SK-N-SH (cell line): ENCODE results near the gene PNLDC1. TPM values are rescaled to one million over a fixed set of nuclear protein-coding genes. Genes with fewer than 3 reads are reported as not detected.

Experiments
- CTCF ChIA-PET: fragments of 300-600, 350-600 bp; formaldehyde crosslinking; extraction: SDS; loops from one replicate; lab custom pipeline; 2021; lab: Yijun Ruan, JAX
- POLR2A ChIA-PET: fragments of 350-600 bp; sonication (Branson Sonifier 250); formaldehyde crosslinking; extraction: SDS; loops from one replicate; lab custom pipeline; 2020; ENCODE audit warnings: antibody characterized with exemption, inconsistent platforms; lab: Yijun Ruan, JAX
- DNase-seq: peaks from one replicate; pipeline ENCODE4 v3.0.0; 2012
- H2AFZ ChIP-seq: fragments of 200-600 bp; sonication (generic); 2 replicates; pipeline ENCODE4 v1.8.1; 2016; ENCODE audit warnings: antibody characterized with exemption, mild to moderate bottlenecking, low read depth
- H3F3A ChIP-seq: fragments of 200-600 bp; sonication (generic); replicated peaks from 2 replicates; pipeline ENCODE3; 2016; ENCODE audit warnings: antibody characterized with exemption, mild to moderate bottlenecking; ENCODE audit not compliant: insufficient read depth
- H3K27ac ChIP-seq, 2 experiments: fragments of 200-500 bp in 1 of 2; fragments of 200-600 bp in 1 of 2; sonication (Bioruptor generic) in 1 of 2; sonication (generic), shearing (Covaris generic) in 1 of 2; 2 replicates each; pipeline versions ENCODE4 v1.5.1 to v1.6.1; 2014 to 2016; ENCODE audit warnings: low read depth in 2 of 2, inconsistent platforms in 1 of 2, low read length in 1 of 2, mild to moderate bottlenecking in 1 of 2, mixed read lengths in 1 of 2
- H3K27me3 ChIP-seq: fragments of 200-600 bp; sonication (generic), shearing (Covaris generic); 2 replicates; pipeline ENCODE4 v1.6.1; 2016; ENCODE audit warnings: mixed run types; ENCODE audit not compliant: insufficient read depth
- H3K36me3 ChIP-seq, 2 experiments: fragments of 200-500 bp in 1 of 2; fragments of 200-600 bp in 1 of 2; sonication (Bioruptor generic) in 1 of 2; sonication (generic) in 1 of 2; replicated peaks in 1 of 2; 2 replicates each; pipeline versions ENCODE3 to v1.5.1; 2014 to 2016; ENCODE audit warnings: low read length in 1 of 2, mild to moderate bottlenecking in 1 of 2; ENCODE audit not compliant: insufficient read depth in 2 of 2, control insufficient read depth in 1 of 2
- H3K4me1 ChIP-seq, 2 experiments: fragments of 200-500 bp in 1 of 2; fragments of 200-600 bp in 1 of 2; sonication (Bioruptor generic) in 1 of 2; sonication (generic), shearing (Covaris generic) in 1 of 2; 2 replicates each; pipeline versions ENCODE4 v1.5.1 to v1.6.1; 2014 to 2016; ENCODE audit warnings: low read depth in 1 of 2, low read length in 1 of 2, mixed run types in 1 of 2; ENCODE audit not compliant: insufficient read depth in 2 of 2, control insufficient read depth in 1 of 2
- H3K4me2 ChIP-seq: fragments of 200-600 bp; sonication (generic), shearing (Covaris generic); 2 replicates; pipeline ENCODE4 v1.6.1; 2017; ENCODE audit warnings: mixed run types
- H3K4me3 ChIP-seq, 2 experiments: fragments of 200-500 bp in 1 of 2; fragments of 200-600 bp in 1 of 2; sonication (Bioruptor generic) in 1 of 2; sonication (generic), shearing (Covaris generic) in 1 of 2; 2 replicates each; pipeline versions ENCODE4 v1.5.1 to v1.8.1; 2014 to 2016; ENCODE audit warnings: low read depth in 2 of 2, inconsistent platforms in 1 of 2, low read length in 1 of 2, mild to moderate bottlenecking in 1 of 2, mixed read lengths in 1 of 2, moderate library complexity in 1 of 2
- H3K79me2 ChIP-seq: fragments of 200-600 bp; sonication (generic); 2 replicates; pipeline ENCODE4 v1.8.1; 2017; ENCODE audit warnings: mild to moderate bottlenecking; ENCODE audit not compliant: insufficient read depth
- H3K9ac ChIP-seq: fragments of 200-600 bp; sonication (generic); 2 replicates; pipeline ENCODE4 v1.6.1; 2017; ENCODE audit warnings: mixed run types
- H3K9me2 ChIP-seq: fragments of 200-600 bp; sonication (generic); 2 replicates; pipeline ENCODE4 v1.6.1; 2017; ENCODE audit warnings: mixed run types
- H3K9me3 ChIP-seq: fragments of 200-600 bp; sonication (generic); 2 replicates; pipeline ENCODE4 v1.6.1; 2017; ENCODE audit warnings: mixed run types, mild to moderate bottlenecking, moderate library complexity
- H4K20me1 ChIP-seq: fragments of 200-600 bp; sonication (generic); 2 replicates; pipeline ENCODE4 v1.6.1; 2017; ENCODE audit warnings: mild to moderate bottlenecking, mixed run types; ENCODE audit not compliant: insufficient read depth
- FOSL2 ChIP-seq: IDR thresholded peaks from 2 replicates; pipeline ENCODE4 v1.4.0; 2012; ENCODE audit warnings: low read depth, mild to moderate bottlenecking, moderate library complexity, borderline replicate concordance
- FOXJ3 ChIP-seq: sonication (generic); formaldehyde crosslinking; IDR thresholded peaks from 2 replicates; pipeline ENCODE4 v1.5.1; 2020; ENCODE audit warnings: mild to moderate bottlenecking, missing genetic modification reagents
- NFIC ChIP-seq: IDR thresholded peaks from 2 replicates; pipeline ENCODE4 v1.4.0; 2012; ENCODE audit warnings: borderline replicate concordance
- NRF1 ChIP-seq: IDR thresholded peaks from 2 replicates; pipeline ENCODE4 v1.6.1; 2012; ENCODE audit warnings: low read depth, mild to moderate bottlenecking, low read length
- RCOR1 ChIP-seq: fragments of 150-350 bp; IDR thresholded peaks from 2 replicates; pipeline ENCODE4 v1.6.1; 2017; ENCODE audit warnings: antibody characterized with exemption, low read length
- SMC3 ChIP-seq: IDR thresholded peaks from 2 replicates; pipeline ENCODE4 v1.6.1; 2012; ENCODE audit warnings: low read depth, low read length, improper control_type of control experiment
- TEAD4 ChIP-seq: IDR thresholded peaks from 2 replicates; pipeline ENCODE4 v1.4.0; 2012; ENCODE audit warnings: mild to moderate bottlenecking, borderline replicate concordance; ENCODE audit not compliant: insufficient read depth
- YY1 ChIP-seq: IDR thresholded peaks from 2 replicates; pipeline ENCODE4 v1.4.0; 2012; ENCODE audit warnings: low read depth, mild to moderate bottlenecking
- WGBS: methylation state at CpG from one replicate; pipeline ENCODE4 v1.1.6; 2017; ENCODE audit warnings: low lambda C conversion rate; 5-methylcytosine and 5-hydroxymethylcytosine counted together
- polyA plus RNA-seq, 3 experiments: library from polyadenylated mRNA; depleted of rRNA; stranded (reverse); fragments of >200 nt; gene quantifications; 2 replicates each; pipeline ENCODE4 v1.2.3, GENCODE V29; 2012
- TF ChIP-seq, protein P1 (sequence below): IDR thresholded peaks from 2 replicates; pipeline ENCODE4 v1.4.0; 2012; ENCODE audit warnings: low read depth, borderline replicate concordance
- TF ChIP-seq, protein P2 (sequence below): fragments of 150-350 bp; IDR thresholded peaks from 2 replicates; pipeline ENCODE4 v1.6.1; 2016; ENCODE audit warnings: mild to moderate bottlenecking, low read depth, low read length
- TF ChIP-seq, protein P3 (sequence below): fragments of 200-600 bp; sonication (generic); IDR thresholded peaks from 2 replicates; pipeline ENCODE4 v1.6.1; 2017; ENCODE audit warnings: antibody characterized with exemption, mild to moderate bottlenecking, moderate library complexity
- TF ChIP-seq, protein P4 (sequence below): IDR thresholded peaks from 2 replicates; pipeline ENCODE4 v1.4.0; 2012; ENCODE audit warnings: low read depth
- TF ChIP-seq, protein P5 (sequence below): IDR thresholded peaks from 2 replicates; pipeline ENCODE4 v1.6.1; 2012; ENCODE audit warnings: mild to moderate bottlenecking, low read depth, low read length, moderate library complexity
- TF ChIP-seq, protein P6 (sequence below): IDR thresholded peaks from 2 replicates; pipeline ENCODE4 v1.4.0; 2012; ENCODE audit warnings: low read depth, borderline replicate concordance

The PNLDC1 gene
- polyA plus RNA-seq, 1 of the 3 experiments (the other 2 are of a cell fraction) = not detected

DNA sequence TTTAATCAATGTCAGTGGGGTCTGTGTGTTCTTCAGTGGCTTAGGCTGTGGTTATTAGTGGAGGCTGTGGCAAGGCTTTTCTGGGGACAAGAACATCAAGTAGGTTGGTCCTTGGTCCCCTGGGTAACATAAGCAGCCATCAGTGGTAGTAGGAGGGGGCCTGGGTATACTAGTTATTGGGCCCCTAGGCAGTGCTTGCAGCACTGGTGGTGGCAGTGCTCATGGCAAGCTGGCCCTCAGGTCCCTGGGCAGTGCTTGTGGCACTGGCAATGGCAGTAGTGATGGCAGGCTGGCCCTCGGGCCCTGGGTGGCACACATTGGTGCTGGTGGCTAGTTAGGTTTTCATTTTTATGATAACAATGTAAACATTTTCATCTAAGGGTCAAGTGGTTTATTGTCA lies 58.2 kb downstream of the PNLDC1 start:
- Histone ChIP-seq H3K27me3 (no peaks in the 10 kb centered on the region; the same call in 1 of the 2 replicates), H3K4me3 (no peak overlapping the region), H3K79me2 (no peaks in the 10 kb centered on the region), H2AFZ (no peak overlapping the region), H3K27ac (no peak overlapping the region), H4K20me1 (no peaks in the 10 kb centered on the region), H3K9ac (no peak overlapping the region), H3K9me3 (0 out of 2 replicates have a peak, but pooled peaks cover 7% of the 10 kb centered on the region), H3K4me1 (no peaks in the 10 kb centered on the region), H3K9me2 (no peaks in the 10 kb centered on the region), H3K36me3 (peaks cover 0 to 5% of the 10 kb centered on the region in 2 experiments), H3K4me2 (no peak overlapping the region), H3F3A (no peaks in the 10 kb centered on the region)
- no peak for DNase-seq
- ChIA-PET POLR2A (no interaction called here), CTCF (interaction anchor here (1.1 kb wide), 1 partner anchor 597 kb away, joined by 4 read pairs; no protein-coding TSS in a partner anchor)
- 0% methylated on average over 1 of the region's 1 CpG for WGBS
- TF ChIP-seq, protein P1, sequence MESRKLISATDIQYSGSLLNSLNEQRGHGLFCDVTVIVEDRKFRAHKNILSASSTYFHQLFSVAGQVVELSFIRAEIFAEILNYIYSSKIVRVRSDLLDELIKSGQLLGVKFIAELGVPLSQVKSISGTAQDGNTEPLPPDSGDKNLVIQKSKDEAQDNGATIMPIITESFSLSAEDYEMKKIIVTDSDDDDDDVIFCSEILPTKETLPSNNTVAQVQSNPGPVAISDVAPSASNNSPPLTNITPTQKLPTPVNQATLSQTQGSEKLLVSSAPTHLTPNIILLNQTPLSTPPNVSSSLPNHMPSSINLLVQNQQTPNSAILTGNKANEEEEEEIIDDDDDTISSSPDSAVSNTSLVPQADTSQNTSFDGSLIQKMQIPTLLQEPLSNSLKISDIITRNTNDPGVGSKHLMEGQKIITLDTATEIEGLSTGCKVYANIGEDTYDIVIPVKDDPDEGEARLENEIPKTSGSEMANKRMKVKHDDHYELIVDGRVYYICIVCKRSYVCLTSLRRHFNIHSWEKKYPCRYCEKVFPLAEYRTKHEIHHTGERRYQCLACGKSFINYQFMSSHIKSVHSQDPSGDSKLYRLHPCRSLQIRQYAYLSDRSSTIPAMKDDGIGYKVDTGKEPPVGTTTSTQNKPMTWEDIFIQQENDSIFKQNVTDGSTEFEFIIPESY = no peak
- TF ChIP-seq, protein P2, sequence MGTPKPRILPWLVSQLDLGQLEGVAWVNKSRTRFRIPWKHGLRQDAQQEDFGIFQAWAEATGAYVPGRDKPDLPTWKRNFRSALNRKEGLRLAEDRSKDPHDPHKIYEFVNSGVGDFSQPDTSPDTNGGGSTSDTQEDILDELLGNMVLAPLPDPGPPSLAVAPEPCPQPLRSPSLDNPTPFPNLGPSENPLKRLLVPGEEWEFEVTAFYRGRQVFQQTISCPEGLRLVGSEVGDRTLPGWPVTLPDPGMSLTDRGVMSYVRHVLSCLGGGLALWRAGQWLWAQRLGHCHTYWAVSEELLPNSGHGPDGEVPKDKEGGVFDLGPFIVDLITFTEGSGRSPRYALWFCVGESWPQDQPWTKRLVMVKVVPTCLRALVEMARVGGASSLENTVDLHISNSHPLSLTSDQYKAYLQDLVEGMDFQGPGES = no peak
- TF ChIP-seq, protein P3, sequence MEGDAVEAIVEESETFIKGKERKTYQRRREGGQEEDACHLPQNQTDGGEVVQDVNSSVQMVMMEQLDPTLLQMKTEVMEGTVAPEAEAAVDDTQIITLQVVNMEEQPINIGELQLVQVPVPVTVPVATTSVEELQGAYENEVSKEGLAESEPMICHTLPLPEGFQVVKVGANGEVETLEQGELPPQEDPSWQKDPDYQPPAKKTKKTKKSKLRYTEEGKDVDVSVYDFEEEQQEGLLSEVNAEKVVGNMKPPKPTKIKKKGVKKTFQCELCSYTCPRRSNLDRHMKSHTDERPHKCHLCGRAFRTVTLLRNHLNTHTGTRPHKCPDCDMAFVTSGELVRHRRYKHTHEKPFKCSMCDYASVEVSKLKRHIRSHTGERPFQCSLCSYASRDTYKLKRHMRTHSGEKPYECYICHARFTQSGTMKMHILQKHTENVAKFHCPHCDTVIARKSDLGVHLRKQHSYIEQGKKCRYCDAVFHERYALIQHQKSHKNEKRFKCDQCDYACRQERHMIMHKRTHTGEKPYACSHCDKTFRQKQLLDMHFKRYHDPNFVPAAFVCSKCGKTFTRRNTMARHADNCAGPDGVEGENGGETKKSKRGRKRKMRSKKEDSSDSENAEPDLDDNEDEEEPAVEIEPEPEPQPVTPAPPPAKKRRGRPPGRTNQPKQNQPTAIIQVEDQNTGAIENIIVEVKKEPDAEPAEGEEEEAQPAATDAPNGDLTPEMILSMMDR = no peak

DNA sequence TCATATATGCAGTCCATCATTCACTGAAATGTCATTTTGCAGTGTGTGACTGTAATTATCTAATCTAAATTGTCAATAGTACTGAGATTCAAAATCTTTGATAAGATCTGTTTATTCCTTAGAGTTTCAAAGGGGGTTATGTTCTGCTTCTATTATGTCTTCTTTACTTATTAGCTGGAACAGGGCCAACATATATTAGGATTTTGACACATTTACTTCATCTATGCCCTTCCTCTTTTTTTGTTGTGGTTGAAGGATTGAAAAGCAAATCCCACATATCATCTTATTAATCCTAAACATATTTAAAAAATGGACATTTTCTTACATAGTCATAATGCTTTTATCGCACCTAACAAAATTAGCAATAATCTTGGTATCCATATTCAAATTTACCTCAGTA lies 60.4 kb downstream of the PNLDC1 start:
- Histone ChIP-seq H3K27me3 (no peaks in the 10 kb centered on the region; the same call in 1 of the 2 replicates), H3K27ac (no peak overlapping the region), H3F3A (no peaks in the 10 kb centered on the region), H3K9me2 (no peaks in the 10 kb centered on the region), H3K4me1 (no peaks in the 10 kb centered on the region), H3K9ac (no peak overlapping the region), H3K4me3 (no peak overlapping the region), H4K20me1 (no peaks in the 10 kb centered on the region), H3K4me2 (no peak overlapping the region), H3K36me3 (peaks cover 0 to 5% of the 10 kb centered on the region in 2 experiments), H3K9me3 (0 out of 2 replicates have a peak, but pooled peaks cover 7% of the 10 kb centered on the region), H3K79me2 (no peaks in the 10 kb centered on the region), H2AFZ (no peak overlapping the region)
- DNase-seq = no peak
- ChIA-PET POLR2A (no interaction called here), CTCF (interaction anchor here (1.1 kb wide), 1 partner anchor 86 kb away, joined by 3 read pairs; no protein-coding TSS in a partner anchor)
- 45% methylated on average over 1 of the region's 1 CpG for WGBS
- TF ChIP-seq FOXJ3 (no peak), FOSL2 (no peak), TEAD4 (no peak), NFIC (no peak), NRF1 (no peak), SMC3 (no peak), YY1 (no peak), RCOR1 (no peak)
- TF ChIP-seq, protein P4, sequence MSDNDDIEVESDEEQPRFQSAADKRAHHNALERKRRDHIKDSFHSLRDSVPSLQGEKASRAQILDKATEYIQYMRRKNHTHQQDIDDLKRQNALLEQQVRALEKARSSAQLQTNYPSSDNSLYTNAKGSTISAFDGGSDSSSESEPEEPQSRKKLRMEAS = no peak
- TF ChIP-seq, protein P3 = no peak
- TF ChIP-seq, protein P5, sequence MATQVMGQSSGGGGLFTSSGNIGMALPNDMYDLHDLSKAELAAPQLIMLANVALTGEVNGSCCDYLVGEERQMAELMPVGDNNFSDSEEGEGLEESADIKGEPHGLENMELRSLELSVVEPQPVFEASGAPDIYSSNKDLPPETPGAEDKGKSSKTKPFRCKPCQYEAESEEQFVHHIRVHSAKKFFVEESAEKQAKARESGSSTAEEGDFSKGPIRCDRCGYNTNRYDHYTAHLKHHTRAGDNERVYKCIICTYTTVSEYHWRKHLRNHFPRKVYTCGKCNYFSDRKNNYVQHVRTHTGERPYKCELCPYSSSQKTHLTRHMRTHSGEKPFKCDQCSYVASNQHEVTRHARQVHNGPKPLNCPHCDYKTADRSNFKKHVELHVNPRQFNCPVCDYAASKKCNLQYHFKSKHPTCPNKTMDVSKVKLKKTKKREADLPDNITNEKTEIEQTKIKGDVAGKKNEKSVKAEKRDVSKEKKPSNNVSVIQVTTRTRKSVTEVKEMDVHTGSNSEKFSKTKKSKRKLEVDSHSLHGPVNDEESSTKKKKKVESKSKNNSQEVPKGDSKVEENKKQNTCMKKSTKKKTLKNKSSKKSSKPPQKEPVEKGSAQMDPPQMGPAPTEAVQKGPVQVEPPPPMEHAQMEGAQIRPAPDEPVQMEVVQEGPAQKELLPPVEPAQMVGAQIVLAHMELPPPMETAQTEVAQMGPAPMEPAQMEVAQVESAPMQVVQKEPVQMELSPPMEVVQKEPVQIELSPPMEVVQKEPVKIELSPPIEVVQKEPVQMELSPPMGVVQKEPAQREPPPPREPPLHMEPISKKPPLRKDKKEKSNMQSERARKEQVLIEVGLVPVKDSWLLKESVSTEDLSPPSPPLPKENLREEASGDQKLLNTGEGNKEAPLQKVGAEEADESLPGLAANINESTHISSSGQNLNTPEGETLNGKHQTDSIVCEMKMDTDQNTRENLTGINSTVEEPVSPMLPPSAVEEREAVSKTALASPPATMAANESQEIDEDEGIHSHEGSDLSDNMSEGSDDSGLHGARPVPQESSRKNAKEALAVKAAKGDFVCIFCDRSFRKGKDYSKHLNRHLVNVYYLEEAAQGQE = no peak
- TF ChIP-seq, protein P6, sequence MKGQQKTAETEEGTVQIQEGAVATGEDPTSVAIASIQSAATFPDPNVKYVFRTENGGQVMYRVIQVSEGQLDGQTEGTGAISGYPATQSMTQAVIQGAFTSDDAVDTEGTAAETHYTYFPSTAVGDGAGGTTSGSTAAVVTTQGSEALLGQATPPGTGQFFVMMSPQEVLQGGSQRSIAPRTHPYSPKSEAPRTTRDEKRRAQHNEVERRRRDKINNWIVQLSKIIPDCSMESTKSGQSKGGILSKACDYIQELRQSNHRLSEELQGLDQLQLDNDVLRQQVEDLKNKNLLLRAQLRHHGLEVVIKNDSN = no peak
